IgD-negative memory B cell (primary cell): ENCODE measurements around the gene CFAP70. TPM values are rescaled to one million over a fixed set of nuclear protein-coding genes. Genes with fewer than 3 reads are reported as not detected.

ENCODE experiments used
- H3K27ac Mint-ChIP-seq, 3 donors: one replicate each; pipeline ENCODE4 v1.8.0; 2020 to 2022; ENCODE audit warnings: mild to moderate bottlenecking in 3 of 3, mixed read lengths in 3 of 3, moderate library complexity in 1 of 3
- H3K27me3 Mint-ChIP-seq: one replicate; pipeline ENCODE4 v1.8.0; 2021; ENCODE audit warnings: mixed read lengths
- H3K36me3 Mint-ChIP-seq: one replicate; pipeline ENCODE4 v1.8.0; 2020; ENCODE audit warnings: mild to moderate bottlenecking, mixed read lengths
- H3K4me1 Mint-ChIP-seq, 3 donors: one replicate each; pipeline ENCODE4 v1.8.0; 2020 to 2022; ENCODE audit warnings: mixed read lengths in 3 of 3, mild to moderate bottlenecking in 1 of 3
- H3K4me3 Mint-ChIP-seq, 4 donors: one replicate each; pipeline ENCODE4 v1.8.0; 2020 to 2022; ENCODE audit warnings: mild to moderate bottlenecking in 4 of 4, mixed read lengths in 4 of 4, moderate library complexity in 3 of 4
- H3K9me3 Mint-ChIP-seq, 3 donors: one replicate each; pipeline ENCODE4 v1.8.0; 2020 to 2021; ENCODE audit warnings: mixed read lengths in 3 of 3, mild to moderate bottlenecking in 1 of 3
- polyA plus RNA-seq: library from polyadenylated mRNA; unstranded; fragments of 300-500 nt; fragmentation: Illumina TruSeq; gene quantifications from one replicate; pipeline ENCODE4 v1.2.3, GENCODE V29; 2021

CFAP70 gene
- polyA plus RNA-seq, 1 donor from 2014 or later, result 0.43 TPM

GRCh38 chr10:73252445-73253224, 106.0 kb downstream of the CFAP70 start, which contains the start of gene MRPS16:
MRPS16 (minus strand) TSS chr10:73252644; CDS start chr10:73252482, 162 bp downstream.
- peaks cover 2% of the 10 kb centered on the region for H3K36me3 Mint-ChIP-seq
- H3K4me1 Mint-ChIP-seq, result peaks cover 32 to 37% (median 34%) of the 10 kb centered on the region in 3 donors
- no peaks in the 10 kb centered on the region for H3K9me3 Mint-ChIP-seq
- H3K27ac Mint-ChIP-seq, result peak within 1 kb of the TSS; percentile 94 to 96 (median 96)
- no peaks in the 10 kb centered on the region for H3K27me3 Mint-ChIP-seq
- peak within 1 kb of the TSS; percentile 97 to 100 (median 98) for H3K4me3 Mint-ChIP-seq

- peaks cover 34 to 42% (median 42%) of the 10 kb centered on the region in 3 donors for H3K4me1 Mint-ChIP-seq
- peak overlapping the region; percentile 94 to 96 (median 96) for H3K27ac Mint-ChIP-seq
- peak overlapping the region; percentile 97 to 100 (median 98) for H3K4me3 Mint-ChIP-seq
- peaks cover 2% of the 10 kb centered on the region for H3K36me3 Mint-ChIP-seq
- H3K9me3 Mint-ChIP-seq, result no peaks in the 10 kb centered on the region
- H3K27me3 Mint-ChIP-seq, result no peaks in the 10 kb centered on the region
These were observed 106.8 kb downstream of the CFAP70 start for GRCh38 chr10:73251683-73252444.

GRCh38 chr10:73248259-73248724, 110.4 kb downstream of the CFAP70 start:
- H3K4me1 Mint-ChIP-seq, result peaks cover 47 to 65% (median 55%) of the 10 kb centered on the region in 3 donors
- H3K27me3 Mint-ChIP-seq, result no peaks in the 10 kb centered on the region
- H3K27ac Mint-ChIP-seq, result peak overlapping the region; percentile 82 to 99 (median 97)
- H3K9me3 Mint-ChIP-seq, result no peaks in the 10 kb centered on the region
- peak overlapping the region in 3 of 4 donors; percentile 97 to 99 (median 98) for H3K4me3 Mint-ChIP-seq
- peaks cover 4% of the 10 kb centered on the region for H3K36me3 Mint-ChIP-seq

GRCh38 chr10:73247509-73248258, 111.0 kb downstream of the CFAP70 start:
- peak overlapping the region; percentile 97 to 99 (median 98) for H3K27ac Mint-ChIP-seq
- H3K27me3 Mint-ChIP-seq, result no peaks in the 10 kb centered on the region
- H3K4me3 Mint-ChIP-seq, result peak overlapping the region; percentile 92 to 99 (median 98)
- H3K4me1 Mint-ChIP-seq, result peaks cover 46 to 59% (median 50%) of the 10 kb centered on the region in 3 donors
- peaks cover 4% of the 10 kb centered on the region for H3K36me3 Mint-ChIP-seq
- no peaks in the 10 kb centered on the region for H3K9me3 Mint-ChIP-seq

GRCh38 chr10:73246646-73247508, 111.8 kb downstream of the CFAP70 start, which contains the start of gene DNAJC9:
DNAJC9 (minus strand) TSS chr10:73247255; CDS start chr10:73247189, 66 bp downstream.
- Mint-ChIP-seq H3K4me3 (peak within 1 kb of the TSS; percentile 92 to 99 (median 98)), H3K9me3 (no peaks in the 10 kb centered on the region), H3K27ac (peak within 1 kb of the TSS; percentile 97 to 99 (median 98)), H3K4me1 (peaks cover 44 to 54% (median 46%) of the 10 kb centered on the region in 3 donors), H3K27me3 (no peaks in the 10 kb centered on the region), H3K36me3 (peaks cover 4% of the 10 kb centered on the region)

GRCh38 chr10:73246322-73246645, 112.4 kb downstream of the CFAP70 start:
- H3K36me3 Mint-ChIP-seq, result peaks cover 4% of the 10 kb centered on the region
- no peaks in the 10 kb centered on the region for H3K9me3 Mint-ChIP-seq
- H3K4me1 Mint-ChIP-seq, result peaks cover 41 to 50% (median 46%) of the 10 kb centered on the region in 3 donors

GRCh38 chr10:73244866-73245477, 113.7 kb downstream of the CFAP70 start:
- H3K27me3 Mint-ChIP-seq, result no peaks in the 10 kb centered on the region
- peak overlapping the region in 2 of 3 donors; percentile 22 to 93 for H3K27ac Mint-ChIP-seq
- peak overlapping the region in 3 of 4 donors; percentile 25 to 61 (median 46) for H3K4me3 Mint-ChIP-seq
- H3K4me1 Mint-ChIP-seq, result peaks cover 30 to 41% (median 36%) of the 10 kb centered on the region in 3 donors
- peaks cover 3% of the 10 kb centered on the region for H3K36me3 Mint-ChIP-seq
- no peaks in the 10 kb centered on the region for H3K9me3 Mint-ChIP-seq

More at GRCh38 chr10:73246322-73246645, 112.4 kb downstream of the CFAP70 start:
- H3K27ac Mint-ChIP-seq, result peak overlapping the region; percentile 97 to 99 (median 98)
- no peaks in the 10 kb centered on the region for H3K27me3 Mint-ChIP-seq
- H3K4me3 Mint-ChIP-seq, result peak overlapping the region; percentile 92 to 99 (median 98)

GRCh38 chr10:73239908-73240307, 118.8 kb downstream of the CFAP70 start:
- Mint-ChIP-seq H3K36me3 (peaks cover 3% of the 10 kb centered on the region), H3K9me3 (no peaks in the 10 kb centered on the region), H3K4me3 (no peak overlapping the region), H3K27ac (no peak overlapping the region), H3K4me1 (peaks cover 0 to 9% (median 4%) of the 10 kb centered on the region in 3 donors), H3K27me3 (no peaks in the 10 kb centered on the region)

GRCh38 chr10:73238990-73239566, 119.6 kb downstream of the CFAP70 start:
- H3K27ac Mint-ChIP-seq, result no peak overlapping the region
- no peak overlapping the region for H3K4me3 Mint-ChIP-seq
- no peaks in the 10 kb centered on the region for H3K27me3 Mint-ChIP-seq
- H3K36me3 Mint-ChIP-seq, result peaks cover 3% of the 10 kb centered on the region
- H3K9me3 Mint-ChIP-seq, result no peaks in the 10 kb centered on the region
- peaks cover 0 to 4% (median 0%) of the 10 kb centered on the region in 3 donors for H3K4me1 Mint-ChIP-seq

- no peaks in the 10 kb centered on the region for H3K4me1 Mint-ChIP-seq
These were observed 124.0 kb downstream of the CFAP70 start for GRCh38 chr10:73234695-73235094.

GRCh38 chr10:73233883-73234282, 124.8 kb downstream of the CFAP70 start:
- H3K4me3 Mint-ChIP-seq, result no peak overlapping the region
- H3K27ac Mint-ChIP-seq, result no peak overlapping the region
- no peaks in the 10 kb centered on the region for H3K4me1 Mint-ChIP-seq
- no peaks in the 10 kb centered on the region for H3K27me3 Mint-ChIP-seq
- no peaks in the 10 kb centered on the region for H3K36me3 Mint-ChIP-seq
- H3K9me3 Mint-ChIP-seq, result no peaks in the 10 kb centered on the region

More at GRCh38 chr10:73234695-73235094, 124.0 kb downstream of the CFAP70 start:
- peak overlapping the region; percentile 2 to 72 (median 4) for H3K27ac Mint-ChIP-seq
- H3K36me3 Mint-ChIP-seq, result no peaks in the 10 kb centered on the region
- H3K9me3 Mint-ChIP-seq, result no peaks in the 10 kb centered on the region
- H3K27me3 Mint-ChIP-seq, result no peaks in the 10 kb centered on the region
- no peak overlapping the region for H3K4me3 Mint-ChIP-seq

GRCh38 chr10:73232887-73233286, 125.8 kb downstream of the CFAP70 start:
- H3K27me3 Mint-ChIP-seq, result no peaks in the 10 kb centered on the region
- H3K27ac Mint-ChIP-seq, result peak overlapping the region in 1 of 3 donors; percentile 22
- H3K4me1 Mint-ChIP-seq, result no peaks in the 10 kb centered on the region
- no peaks in the 10 kb centered on the region for H3K9me3 Mint-ChIP-seq
- H3K4me3 Mint-ChIP-seq, result no peak overlapping the region
- no peaks in the 10 kb centered on the region for H3K36me3 Mint-ChIP-seq

- no peaks in the 10 kb centered on the region for H3K9me3 Mint-ChIP-seq
- no peaks in the 10 kb centered on the region for H3K4me1 Mint-ChIP-seq
- no peaks in the 10 kb centered on the region for H3K36me3 Mint-ChIP-seq
- H3K4me3 Mint-ChIP-seq, result no peak overlapping the region
- no peak overlapping the region for H3K27ac Mint-ChIP-seq
- H3K27me3 Mint-ChIP-seq, result no peaks in the 10 kb centered on the region
These were observed 129.1 kb downstream of the CFAP70 start for GRCh38 chr10:73229567-73229966.
